G401.6 (cell line): ENCODE results near the gene TREML2.
"Not testable (repeated sequence)": the region's sequence is repeated elsewhere in the genome, so short reads cannot be mapped to it uniquely, and the experiment has no call there.

ENCODE experiments used
- FAIRE-seq: peaks from 2 replicates; lab custom pipeline; 2012; peaks lifted over from hg19 to GRCh38; lab: Jason Lieb, UNC

Gene TREML2

GRCh38 chr6:41200901-41201763, at the start of gene TREML2:
TREML2 (minus strand) TSS chr6:41201149; CDS start chr6:41201008, 141 bp downstream.
- no peak for FAIRE-seq

- FAIRE-seq: no peak
These were observed 47.1 kb upstream of the TREML2 start for GRCh38 chr6:41247882-41248705.

- no peak for FAIRE-seq
These were observed 46.4 kb upstream of the TREML2 start for GRCh38 chr6:41247288-41247865.

GRCh38 chr6:41246529-41246928, 45.6 kb upstream of the TREML2 start:
- not testable (repeated sequence) for FAIRE-seq

- no peak for FAIRE-seq
These were observed 38.7 kb upstream of the TREML2 start for GRCh38 chr6:41239467-41240159.

- no peak for FAIRE-seq
These were observed 36.2 kb upstream of the TREML2 start for GRCh38 chr6:41237128-41237527.

- FAIRE-seq: no peak
These were observed 35.3 kb upstream of the TREML2 start for GRCh38 chr6:41236276-41236675.

- FAIRE-seq: no peak
These were observed 31.7 kb upstream of the TREML2 start for GRCh38 chr6:41232667-41233066.

GRCh38 chr6:41231246-41231645, 30.3 kb upstream of the TREML2 start:
- FAIRE-seq: no peak

GRCh38 chr6:41229721-41230120, 28.8 kb upstream of the TREML2 start:
- FAIRE-seq: no peak

GRCh38 chr6:41228616-41229015, 27.7 kb upstream of the TREML2 start:
- FAIRE-seq: no peak

GRCh38 chr6:41228096-41228495, 27.1 kb upstream of the TREML2 start, which contains the start of gene TREML4:
TREML4 (plus strand) TSS chr6:41228349; CDS start chr6:41228428, 79 bp downstream.
- no peak for FAIRE-seq

GRCh38 chr6:41226752-41227151, 25.8 kb upstream of the TREML2 start:
- FAIRE-seq: no peak

GRCh38 chr6:41224800-41225199, 23.9 kb upstream of the TREML2 start:
- no peak for FAIRE-seq

- FAIRE-seq: no peak
These were observed 21.6 kb upstream of the TREML2 start for GRCh38 chr6:41222513-41222912.

- no peak for FAIRE-seq
These were observed 21.1 kb upstream of the TREML2 start for GRCh38 chr6:41222045-41222444.

- no peak for FAIRE-seq
These were observed 15.7 kb upstream of the TREML2 start for GRCh38 chr6:41216616-41217015.

GRCh38 chr6:41215777-41216176, 14.8 kb upstream of the TREML2 start:
- FAIRE-seq: no peak

- FAIRE-seq: no peak
These were observed 13.8 kb upstream of the TREML2 start for GRCh38 chr6:41214559-41215238.

GRCh38 chr6:41209547-41210320, 8.8 kb upstream of the TREML2 start:
- FAIRE-seq: no peak
